ENCODE data around the gene TSPAN16.
"Not testable (repeated sequence)": the region's sequence is repeated elsewhere in the genome, so short reads cannot be mapped to it uniquely, and the experiment has no call there.

TSPAN16 gene

DNA sequence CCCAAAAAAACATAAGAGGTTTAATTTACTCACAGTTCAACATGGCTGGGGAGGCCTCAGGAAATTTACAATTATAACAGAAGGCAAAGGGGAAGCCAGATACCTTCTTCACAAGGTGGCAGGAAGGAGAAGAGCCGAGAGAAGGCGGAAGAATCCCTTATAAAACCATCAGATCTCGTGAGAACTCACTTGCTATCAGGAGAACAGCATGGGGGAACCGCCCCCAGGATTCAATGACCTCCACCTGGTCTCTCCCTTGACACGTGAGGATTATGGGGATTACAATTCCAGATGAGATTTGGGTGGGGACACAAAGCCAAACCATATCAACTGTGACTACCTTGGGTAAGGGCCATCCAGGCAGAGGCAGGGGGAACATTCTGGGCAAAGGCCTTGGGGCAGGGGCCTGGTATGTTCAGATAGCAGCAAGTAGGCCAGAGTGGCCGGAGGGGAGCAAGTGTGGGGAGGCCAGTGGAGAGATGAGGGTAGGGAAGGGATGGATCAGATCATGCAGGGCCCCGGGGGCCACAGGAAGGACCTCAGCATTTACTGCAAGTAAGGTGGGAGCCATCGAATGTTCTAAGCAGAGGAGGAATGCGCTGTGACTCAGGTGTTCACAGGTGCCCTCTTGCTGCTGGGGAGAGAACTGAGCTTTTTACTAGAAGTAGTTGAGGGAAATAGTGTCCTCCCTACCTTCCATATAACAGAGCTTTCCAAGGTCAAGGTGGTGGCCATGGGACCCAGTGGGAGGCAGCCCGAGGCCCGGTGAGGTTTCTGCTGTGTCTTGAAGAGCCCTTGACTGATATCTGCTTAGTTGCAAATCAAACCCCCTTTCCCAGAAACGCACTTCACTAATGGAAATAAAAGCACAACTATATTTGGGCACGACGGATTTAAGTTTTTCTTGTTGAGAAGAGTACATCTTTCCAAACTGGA is 25.5 kb downstream of the TSPAN16 start:
- no peak for DNase-seq

DNA sequence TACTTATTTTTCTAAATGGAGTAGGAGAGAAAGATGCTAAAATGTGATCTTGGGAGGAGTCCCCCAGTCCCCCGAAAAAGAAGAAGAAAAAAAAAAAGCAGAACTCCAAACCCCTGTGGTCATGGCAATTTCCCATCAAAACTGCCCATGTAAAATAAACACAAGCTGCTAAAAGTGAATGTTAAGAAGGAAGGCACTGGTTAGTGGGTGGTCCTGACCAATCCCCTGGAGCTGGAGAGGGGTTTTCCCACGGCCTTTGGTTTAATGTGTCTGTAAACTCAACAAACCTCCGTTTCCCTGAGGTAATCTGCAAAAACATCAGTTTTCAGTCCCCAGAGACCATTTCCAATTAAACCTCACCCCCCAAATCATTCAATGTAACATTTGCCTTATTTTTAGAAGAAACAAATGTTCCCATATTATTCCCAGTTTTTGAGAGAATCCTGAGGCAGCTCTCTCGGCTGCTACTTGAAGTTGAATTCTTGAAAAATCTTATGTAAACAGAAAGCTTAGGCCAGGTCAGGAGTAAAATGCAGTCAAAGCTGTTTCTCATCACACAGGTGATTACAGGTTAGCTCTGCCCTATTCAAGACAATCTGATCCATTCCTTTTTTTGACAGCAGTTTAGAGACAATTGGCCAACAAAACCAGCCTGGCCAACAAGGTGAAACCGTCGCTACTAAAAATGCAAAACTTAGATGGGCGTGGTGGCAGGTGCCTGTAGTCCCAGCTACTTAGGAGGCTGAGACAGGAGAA is 26.5 kb downstream of the TSPAN16 start:
- DNase-seq: no peak

DNA sequence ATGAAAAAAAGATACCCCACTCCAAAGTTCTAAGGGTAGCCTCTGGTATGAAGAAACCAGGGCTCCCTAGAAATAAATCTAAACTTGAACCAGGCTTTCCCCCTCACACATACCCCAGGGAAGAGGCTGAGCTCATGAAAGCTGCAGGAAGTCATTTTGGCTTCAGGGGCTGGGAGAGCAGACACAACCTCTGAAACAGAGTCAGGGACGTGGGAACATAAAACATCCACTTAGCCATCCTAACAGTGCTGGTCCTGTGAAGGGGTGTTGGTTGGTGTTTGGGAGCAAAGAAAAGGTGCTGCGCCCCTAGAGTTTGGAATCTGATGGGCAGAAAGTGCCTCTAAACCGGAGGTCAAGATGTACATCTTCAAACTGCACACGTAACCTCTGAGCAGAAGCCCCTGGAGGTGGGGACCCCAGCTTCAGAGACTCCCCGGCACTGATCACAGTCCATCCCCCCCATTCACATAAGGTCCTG is 27.7 kb downstream of the TSPAN16 start:
- no peak for DNase-seq

- no peak for DNase-seq
Observed at GRCh38 chr19:11324079-11324661, 28.2 kb downstream of the TSPAN16 start.

DNA sequence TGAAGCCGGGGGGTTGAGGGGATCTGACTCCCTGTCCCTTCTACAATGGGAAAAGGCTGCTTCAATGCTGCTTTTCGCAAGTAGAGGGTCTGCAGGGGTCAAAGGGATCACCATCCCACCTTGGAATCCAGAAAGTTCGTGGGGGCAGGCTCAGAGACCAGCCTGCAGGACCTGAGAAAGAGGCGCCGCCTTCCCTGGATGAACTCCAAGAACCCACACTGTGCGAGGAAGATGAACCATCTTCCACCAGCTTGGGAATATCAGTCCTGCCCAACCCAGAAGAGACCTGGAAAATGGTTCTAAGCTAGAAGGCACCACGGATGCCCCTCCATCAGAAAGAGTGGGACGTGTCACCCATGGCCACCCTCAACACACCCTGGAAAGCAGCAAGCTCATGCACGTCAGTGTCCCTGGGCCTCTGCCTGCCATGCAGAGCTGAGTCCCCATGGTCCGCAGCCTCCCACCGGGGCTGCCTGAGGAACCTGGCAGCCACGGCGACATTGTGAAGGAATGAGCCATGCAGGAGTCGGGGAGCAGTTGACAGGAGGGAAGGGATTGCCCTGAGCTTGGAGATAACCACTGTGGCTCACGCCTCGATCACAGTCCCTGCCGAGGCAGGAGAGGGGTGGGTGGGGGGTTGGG is 28.9 kb downstream of the TSPAN16 start:
- no peak for DNase-seq

- no peak for DNase-seq
Observed at GRCh38 chr19:11325544-11325943, 29.6 kb downstream of the TSPAN16 start.

- no peak for DNase-seq
Observed at GRCh38 chr19:11330127-11330526, 34.2 kb downstream of the TSPAN16 start.

DNA sequence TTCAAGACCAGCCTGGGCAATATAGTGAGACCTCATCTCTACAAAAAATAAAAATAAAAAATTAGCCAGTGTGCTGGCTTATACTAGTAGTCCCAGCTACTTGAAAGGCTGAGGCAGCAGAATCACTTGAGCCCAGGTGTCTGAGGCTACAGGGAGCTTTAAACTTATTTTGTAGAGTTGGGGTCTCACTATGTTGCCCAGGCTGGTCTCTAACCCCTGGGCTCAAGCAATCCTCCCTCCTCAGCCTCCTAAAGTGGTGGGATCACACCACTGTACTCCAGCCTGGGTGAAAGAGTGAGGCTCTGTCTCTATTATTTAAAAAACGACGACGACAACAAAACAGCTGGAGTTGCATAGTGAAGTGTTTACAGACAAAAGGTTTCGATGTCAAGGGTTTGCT is 35.5 kb downstream of the TSPAN16 start:
- DNase-seq: no peak

GRCh38 chr19:11332822-11333221 is 36.9 kb downstream of the TSPAN16 start:
- no peak for DNase-seq

DNA sequence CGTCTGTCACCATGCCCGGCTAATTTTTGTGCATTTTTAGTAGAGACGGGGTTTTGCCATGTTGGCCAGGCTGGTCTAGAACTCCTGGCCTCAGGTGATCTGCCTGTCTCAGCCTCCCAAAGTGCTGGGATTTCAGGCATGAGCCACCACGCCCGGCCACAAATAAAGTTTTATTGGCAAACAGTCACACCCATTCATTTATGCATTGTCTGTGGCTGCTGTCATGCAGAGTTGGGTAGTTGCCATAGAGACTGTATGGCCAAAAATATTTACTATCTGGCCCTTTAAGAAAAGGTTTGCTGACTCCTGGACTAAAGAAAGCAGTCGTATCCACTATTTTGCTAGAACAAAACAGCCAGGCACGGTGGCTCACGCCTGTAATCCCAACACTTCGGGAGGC is 37.9 kb downstream of the TSPAN16 start:
- not testable (repeated sequence) for DNase-seq

- no peak for DNase-seq
Observed at GRCh38 chr19:11335449-11336146, 39.6 kb downstream of the TSPAN16 start.

DNA sequence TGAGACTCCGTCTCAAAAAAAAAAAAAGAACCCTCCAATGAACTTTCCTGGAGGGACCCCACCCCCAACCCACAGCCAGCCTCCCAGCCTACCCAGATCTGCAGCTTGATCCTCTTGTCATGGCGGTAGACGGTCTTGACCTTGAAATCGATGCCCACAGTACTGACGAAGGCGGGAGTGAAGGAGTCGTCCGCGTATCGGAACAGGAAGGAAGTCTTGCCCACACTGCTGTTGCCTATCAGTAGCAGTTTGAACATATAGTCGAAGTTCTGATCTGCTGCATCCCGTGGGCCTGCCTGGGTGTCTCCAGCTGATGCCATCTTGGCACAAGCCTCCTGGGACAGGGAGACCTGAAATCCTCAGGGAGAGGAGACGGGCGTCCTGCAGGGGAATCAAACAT is 41.1 kb downstream of the TSPAN16 start:
- DNase-seq: no peak

GRCh38 chr19:11338121-11338520 is 42.2 kb downstream of the TSPAN16 start:
- DNase-seq: no peak

- DNase-seq: no peak
Observed at GRCh38 chr19:11338569-11339253, 42.8 kb downstream of the TSPAN16 start.

DNA sequence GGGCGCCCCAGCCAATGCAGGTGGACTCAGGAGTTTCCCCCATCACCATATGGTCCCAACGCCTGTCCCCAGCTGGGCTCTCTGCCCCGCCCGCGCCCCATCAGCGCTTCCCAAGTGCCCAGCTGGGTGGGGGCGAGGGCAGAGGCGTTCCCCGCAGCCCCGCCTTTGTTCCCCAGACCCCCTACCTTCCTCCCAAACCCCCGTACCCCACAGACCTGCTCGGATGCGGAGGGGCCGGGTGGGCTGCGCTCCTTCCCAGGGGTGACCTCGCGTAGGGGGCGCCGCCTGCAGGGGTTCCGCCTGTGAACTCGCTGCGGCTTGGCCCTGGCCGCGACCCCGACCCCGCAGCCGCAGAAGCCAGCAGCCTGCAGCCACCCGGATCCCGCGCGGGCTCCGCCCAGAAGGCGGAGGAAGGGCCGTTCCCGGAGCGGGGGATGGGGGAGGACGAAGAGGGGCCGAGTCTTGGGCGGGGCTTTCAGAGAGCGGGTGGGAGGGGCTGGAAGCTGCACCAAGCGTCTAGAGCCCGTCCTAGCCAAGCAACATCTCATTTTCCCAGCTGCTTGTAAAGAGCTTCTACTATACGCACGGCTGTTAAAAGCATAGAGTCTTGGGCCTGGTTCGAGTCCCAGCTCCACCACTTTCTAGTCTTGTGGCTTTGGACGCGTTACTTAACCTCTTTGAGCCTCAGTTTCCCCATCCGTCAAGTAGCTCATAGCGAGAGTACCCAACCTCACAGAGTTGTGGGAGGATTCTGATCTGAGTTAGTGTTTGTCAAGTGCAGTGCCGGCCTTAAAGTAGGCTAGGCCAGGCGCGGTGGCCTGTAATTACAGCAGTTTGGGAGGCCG is 43.5 kb downstream of the TSPAN16 start, which contains the start of gene RAB3D:
RAB3D (minus strand) TSS at position 404 of the 845 bp plus-strand sequence. CDS start 2,258 bp downstream, outside the sequence.
- peak; percentile 86 for DNase-seq

GRCh38 chr19:11340099-11340467 is 44.1 kb downstream of the TSPAN16 start:
- DNase-seq: not testable (repeated sequence)

DNA sequence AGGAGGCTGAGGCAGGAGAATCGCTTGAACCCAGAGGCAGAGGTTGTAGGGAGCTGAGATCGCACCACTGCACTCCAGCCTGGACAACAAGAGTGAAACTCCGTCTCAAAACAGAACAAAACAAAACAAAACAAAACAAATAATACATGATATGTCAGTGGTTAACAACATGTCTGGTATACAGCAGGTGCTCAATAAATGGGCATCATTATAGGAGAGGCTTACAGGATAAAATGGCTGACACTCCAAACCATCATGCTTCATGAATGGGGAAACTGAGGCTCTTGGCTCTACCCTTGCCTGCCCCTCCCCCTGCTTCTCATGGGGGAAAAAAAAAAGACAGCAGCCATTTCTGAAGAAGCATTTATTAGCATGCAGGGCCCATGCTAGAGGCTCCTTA is 46.5 kb downstream of the TSPAN16 start:
- DNase-seq: no peak

- no peak for DNase-seq
Observed at GRCh38 chr19:11345122-11345803, 49.3 kb downstream of the TSPAN16 start.

DNA sequence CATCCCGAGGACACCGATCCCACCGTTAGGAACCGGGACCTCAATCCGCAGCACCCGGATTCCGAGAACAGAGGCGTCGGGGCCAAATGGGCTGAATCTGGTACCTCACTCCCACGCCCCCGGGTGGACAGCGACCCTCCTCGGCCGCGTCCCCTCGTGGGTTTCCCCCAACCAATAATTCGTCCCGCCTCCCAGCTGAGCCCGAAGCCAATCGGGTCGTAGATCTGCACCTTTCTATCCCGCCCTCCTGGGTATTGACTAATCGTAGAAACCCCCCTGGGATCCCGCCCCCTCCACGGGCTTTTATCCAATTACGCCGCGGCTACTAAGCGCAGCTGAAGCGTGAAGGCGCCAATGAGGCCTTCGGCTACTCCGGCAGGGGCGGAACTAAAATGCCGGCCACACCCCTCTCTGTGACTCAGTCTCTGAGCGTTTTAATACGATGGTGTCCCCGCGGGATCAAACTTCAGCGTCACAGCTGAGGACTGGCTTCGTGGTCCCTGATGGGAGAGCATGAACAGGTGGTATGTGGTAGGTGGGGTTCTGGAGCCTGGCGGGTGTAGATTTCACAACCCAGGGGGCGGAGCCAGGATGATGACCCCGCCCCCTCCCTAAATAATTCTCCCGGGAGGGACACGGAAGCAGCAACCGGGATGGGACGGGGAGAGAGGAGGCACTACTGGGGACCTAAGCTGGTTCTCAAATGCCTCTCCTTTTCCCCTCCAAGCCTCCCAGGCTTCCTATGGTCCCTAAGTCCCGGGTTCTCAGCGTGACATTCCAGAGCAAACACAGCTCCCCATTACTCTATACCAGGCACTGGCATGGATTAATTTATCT is 50.4 kb downstream of the TSPAN16 start, which contains the start of the genes CCDC159 and TMEM205:
CCDC159 (plus strand) TSS at position 416 of the 837 bp plus-strand sequence; CDS start at position 504, 88 bp downstream.
TMEM205 (minus strand) TSS at position 165 of the 837 bp plus-strand sequence. CDS start 649 bp downstream, outside the sequence.
- DNase-seq: peak; percentile 72
